SU-DHL-6 (cell line): ENCODE results near the gene PRKAR1B.

Experiments
- CTCF ChIP-seq: fragments of 200-600 bp; sonication (generic); IDR thresholded peaks from one replicate; pipeline ENCODE4 v1.5.1; 2017; ENCODE audit warnings: antibody characterized with exemption, mild to moderate bottlenecking, low read length, moderate library complexity; ENCODE audit not compliant: insufficient read depth, poor library complexity, severe bottlenecking
- EZH2phosphoT487 ChIP-seq: fragments of 200-600 bp; sonication (generic), shearing (Covaris generic); conservative IDR thresholded peaks from 2 replicates; pipeline ENCODE4 v1.6.1; 2018; ENCODE audit warnings: mild to moderate bottlenecking, antibody characterized with exemption, low read length, moderate library complexity, mixed read lengths

- no peak for TF ChIP-seq CTCF
- TF ChIP-seq EZH2phosphoT487 = no peak
These were observed 220.0 kb downstream of the PRKAR1B start for GRCh38 chr7:506921-507622.
